ENCODE data around the gene CFAP65. TPM values are rescaled to one million over a fixed set of nuclear protein-coding genes. Genes with fewer than 3 reads are reported as not detected.

Gene CFAP65
- total and polyA plus RNA-seq, 9 of the 15 experiments (the other 6 are each of a cell fraction or from before 2014, with no cell fraction given): not detected

DNA sequence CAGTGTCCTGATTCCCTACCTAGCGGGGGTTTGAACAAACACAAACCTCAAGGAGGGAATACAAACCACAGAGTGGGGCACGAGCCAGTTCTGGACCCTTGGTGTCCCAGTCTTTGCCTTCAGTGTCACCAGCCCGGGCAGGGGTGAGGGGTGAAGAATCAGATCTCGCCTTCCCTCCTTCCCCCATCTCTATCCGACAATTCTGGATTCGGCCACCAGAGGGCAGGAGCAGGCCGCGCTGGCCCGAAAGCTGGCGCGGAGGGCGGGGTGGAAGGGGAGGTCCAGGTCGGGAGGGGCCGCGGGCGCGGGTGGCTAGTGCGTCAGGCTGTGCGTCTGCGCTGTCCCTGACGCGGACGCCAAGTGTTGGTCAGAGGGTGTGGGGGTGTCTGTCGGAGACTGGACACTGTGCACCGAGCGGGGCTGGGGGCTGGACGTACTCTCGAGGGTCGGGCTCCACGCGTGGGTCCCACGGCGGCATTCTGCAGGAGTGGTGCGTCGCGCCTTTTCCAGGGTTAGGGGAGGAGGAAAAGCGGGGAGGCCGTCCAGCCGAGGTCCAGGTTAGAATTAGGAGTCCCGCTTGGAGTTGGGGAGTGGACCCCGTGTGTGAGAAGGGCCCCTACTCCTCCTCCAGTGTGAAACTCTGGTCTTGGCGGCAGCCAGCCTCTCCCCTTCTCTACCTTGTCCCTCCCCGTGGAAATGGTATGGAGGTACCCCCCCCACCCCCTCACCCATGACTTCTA lies 45.2 kb downstream of the CFAP65 start (continued):
- no peak for TF ChIP-seq HES1 (IDR thresholded peaks at IDR 0.05; ENCODE audit: low read depth)
- no peak for TF ChIP-seq SETDB1 (IDR thresholded peaks at IDR 0.05; ENCODE audit: low read length)
- TF ChIP-seq, protein P1, sequence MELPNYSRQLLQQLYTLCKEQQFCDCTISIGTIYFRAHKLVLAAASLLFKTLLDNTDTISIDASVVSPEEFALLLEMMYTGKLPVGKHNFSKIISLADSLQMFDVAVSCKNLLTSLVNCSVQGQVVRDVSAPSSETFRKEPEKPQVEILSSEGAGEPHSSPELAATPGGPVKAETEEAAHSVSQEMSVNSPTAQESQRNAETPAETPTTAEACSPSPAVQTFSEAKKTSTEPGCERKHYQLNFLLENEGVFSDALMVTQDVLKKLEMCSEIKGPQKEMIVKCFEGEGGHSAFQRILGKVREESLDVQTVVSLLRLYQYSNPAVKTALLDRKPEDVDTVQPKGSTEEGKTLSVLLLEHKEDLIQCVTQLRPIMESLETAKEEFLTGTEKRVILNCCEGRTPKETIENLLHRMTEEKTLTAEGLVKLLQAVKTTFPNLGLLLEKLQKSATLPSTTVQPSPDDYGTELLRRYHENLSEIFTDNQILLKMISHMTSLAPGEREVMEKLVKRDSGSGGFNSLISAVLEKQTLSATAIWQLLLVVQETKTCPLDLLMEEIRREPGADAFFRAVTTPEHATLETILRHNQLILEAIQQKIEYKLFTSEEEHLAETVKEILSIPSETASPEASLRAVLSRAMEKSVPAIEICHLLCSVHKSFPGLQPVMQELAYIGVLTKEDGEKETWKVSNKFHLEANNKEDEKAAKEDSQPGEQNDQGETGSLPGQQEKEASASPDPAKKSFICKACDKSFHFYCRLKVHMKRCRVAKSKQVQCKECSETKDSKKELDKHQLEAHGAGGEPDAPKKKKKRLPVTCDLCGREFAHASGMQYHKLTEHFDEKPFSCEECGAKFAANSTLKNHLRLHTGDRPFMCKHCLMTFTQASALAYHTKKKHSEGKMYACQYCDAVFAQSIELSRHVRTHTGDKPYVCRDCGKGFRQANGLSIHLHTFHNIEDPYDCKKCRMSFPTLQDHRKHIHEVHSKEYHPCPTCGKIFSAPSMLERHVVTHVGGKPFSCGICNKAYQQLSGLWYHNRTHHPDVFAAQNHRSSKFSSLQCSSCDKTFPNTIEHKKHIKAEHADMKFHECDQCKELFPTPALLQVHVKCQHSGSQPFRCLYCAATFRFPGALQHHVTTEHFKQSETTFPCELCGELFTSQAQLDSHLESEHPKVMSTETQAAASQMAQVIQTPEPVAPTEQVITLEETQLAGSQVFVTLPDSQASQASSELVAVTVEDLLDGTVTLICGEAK (IDR thresholded peaks at IDR 0.05): 0 out of 2 replicates have a peak, but pooled peaks have one; percentile 31
- TF ChIP-seq, protein P1 (CRISPR knock-in tag; IDR thresholded peaks at IDR 0.05): no peak
- TF ChIP-seq, protein P2, sequence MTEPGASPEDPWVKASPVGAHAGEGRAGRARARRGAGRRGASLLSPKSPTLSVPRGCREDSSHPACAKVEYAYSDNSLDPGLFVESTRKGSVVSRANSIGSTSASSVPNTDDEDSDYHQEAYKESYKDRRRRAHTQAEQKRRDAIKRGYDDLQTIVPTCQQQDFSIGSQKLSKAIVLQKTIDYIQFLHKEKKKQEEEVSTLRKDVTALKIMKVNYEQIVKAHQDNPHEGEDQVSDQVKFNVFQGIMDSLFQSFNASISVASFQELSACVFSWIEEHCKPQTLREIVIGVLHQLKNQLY (CRISPR knock-in tag; conservative IDR thresholded peaks at IDR 0.05): no peak
- TF ChIP-seq ZNF324 (CRISPR knock-in tag; IDR thresholded peaks at IDR 0.05): no peak
- TF ChIP-seq, protein P3, sequence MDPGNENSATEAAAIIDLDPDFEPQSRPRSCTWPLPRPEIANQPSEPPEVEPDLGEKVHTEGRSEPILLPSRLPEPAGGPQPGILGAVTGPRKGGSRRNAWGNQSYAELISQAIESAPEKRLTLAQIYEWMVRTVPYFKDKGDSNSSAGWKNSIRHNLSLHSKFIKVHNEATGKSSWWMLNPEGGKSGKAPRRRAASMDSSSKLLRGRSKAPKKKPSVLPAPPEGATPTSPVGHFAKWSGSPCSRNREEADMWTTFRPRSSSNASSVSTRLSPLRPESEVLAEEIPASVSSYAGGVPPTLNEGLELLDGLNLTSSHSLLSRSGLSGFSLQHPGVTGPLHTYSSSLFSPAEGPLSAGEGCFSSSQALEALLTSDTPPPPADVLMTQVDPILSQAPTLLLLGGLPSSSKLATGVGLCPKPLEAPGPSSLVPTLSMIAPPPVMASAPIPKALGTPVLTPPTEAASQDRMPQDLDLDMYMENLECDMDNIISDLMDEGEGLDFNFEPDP (CRISPR knock-in tag; IDR thresholded peaks at IDR 0.05): no peak
- TF ChIP-seq NR4A1 (CRISPR knock-in tag; IDR thresholded peaks at IDR 0.05): no peak
- no peak for TF ChIP-seq NR4A1 (tag; IDR thresholded peaks at IDR 0.05)
- no peak for TF ChIP-seq NBN (IDR thresholded peaks at IDR 0.05; ENCODE audit: low read depth)
- TF ChIP-seq ZNF586 (CRISPR knock-in tag; conservative IDR thresholded peaks at IDR 0.05): no peak
- TF ChIP-seq POLR2G (IDR thresholded peaks at IDR 0.05; ENCODE audit: low read depth, low read length): peak; percentile 80

Measured in K562 (cell line).